ENCODE results near the gene CALCOCO2. TPM values are rescaled to one million over a fixed set of nuclear protein-coding genes. Genes with fewer than 3 reads are reported as not detected.
"Not testable (repeated sequence)": the region's sequence is repeated elsewhere in the genome, so short reads cannot be mapped to it uniquely, and the experiment has no call there.

The CALCOCO2 gene
- total and polyA plus RNA-seq, 4 donors, result 23.0 to 64.9 (median 44.0) TPM

- no peaks in the 10 kb centered on the region for H3K36me3 ChIP-seq (ENCODE audit: control insufficient read depth in 4 of 4, insufficient read depth in 3 of 4, low read depth in 1 of 4, low read length in 3 of 4)
- TF ChIP-seq TAF1 (conservative IDR thresholded peaks at IDR 0.05), result no peak
- no peak for TF ChIP-seq GABPA (IDR thresholded peaks at IDR 0.05 in 1 of 2, conservative IDR thresholded peaks at IDR 0.05 in 1 of 2)
- no peak for TF ChIP-seq FOXA1 (IDR thresholded peaks at IDR 0.05)
- TF ChIP-seq SP1 (IDR thresholded peaks at IDR 0.05), result no peak
- no peak for TF ChIP-seq MAX (IDR thresholded peaks at IDR 0.05)
- TF ChIP-seq CTCF (IDR thresholded peaks at IDR 0.05; ENCODE audit: low read depth, low read length, missing input control), result no peak
- no peak for TF ChIP-seq FOXA2 (IDR thresholded peaks at IDR 0.05)
- no peak for TF ChIP-seq ATF3 (IDR thresholded peaks at IDR 0.05)
- TF ChIP-seq HNF4A (conservative IDR thresholded peaks at IDR 0.05), result no peak
- no peaks in the 10 kb centered on the region for H3K27me3 ChIP-seq (ENCODE audit: control insufficient read depth in 4 of 4, insufficient read depth in 4 of 4, low read length in 3 of 4)
- no peak for DNase-seq (ENCODE audit: low spot score)
- no peak overlapping the region for H3K9ac ChIP-seq (ENCODE audit: low read depth in 1 of 2, low read length in 2 of 2)
- no peaks in the 10 kb centered on the region for H3K9me3 ChIP-seq (ENCODE audit: control insufficient read depth in 4 of 4, low read length in 3 of 4)
- H3K4me1 ChIP-seq (ENCODE audit: control insufficient read depth in 4 of 4, insufficient read depth in 4 of 4, low read length in 3 of 4), result peaks cover 0 to 15% (median 9%) of the 10 kb centered on the region in 4 donors
- no peak overlapping the region for H3K4me3 ChIP-seq (ENCODE audit: low read depth in 1 of 3, low read length in 3 of 3)
- WGBS, result 64% methylated on average over 9 of the region's 9 CpGs
- no peak overlapping the region for H3K27ac ChIP-seq (ENCODE audit: low read depth in 1 of 2, low read length in 2 of 2)
These were observed 12.4 kb upstream of the CALCOCO2 start for GRCh38 chr17:48818361-48818841.

GRCh38 chr17:48819466-48819865, 11.4 kb upstream of the CALCOCO2 start:
- WGBS, result 90% methylated on average over 11 of the region's 11 CpGs
- H3K36me3 ChIP-seq (ENCODE audit: control insufficient read depth in 4 of 4, insufficient read depth in 3 of 4, low read depth in 1 of 4, low read length in 3 of 4), result no peaks in the 10 kb centered on the region
- no peak overlapping the region for H3K4me3 ChIP-seq (ENCODE audit: low read depth in 1 of 3, low read length in 3 of 3)
- H3K27me3 ChIP-seq (ENCODE audit: control insufficient read depth in 4 of 4, insufficient read depth in 4 of 4, low read length in 3 of 4), result no peaks in the 10 kb centered on the region
- H3K27ac ChIP-seq (ENCODE audit: low read depth in 1 of 2, low read length in 2 of 2), result no peak overlapping the region
- H3K9me3 ChIP-seq (ENCODE audit: control insufficient read depth in 4 of 4, low read length in 3 of 4), result no peaks in the 10 kb centered on the region
- DNase-seq (ENCODE audit: low spot score), result no peak
- H3K4me1 ChIP-seq (ENCODE audit: control insufficient read depth in 4 of 4, insufficient read depth in 4 of 4, low read length in 3 of 4), result peaks cover 0 to 13% (median 9%) of the 10 kb centered on the region in 4 donors
- H3K9ac ChIP-seq (ENCODE audit: low read depth in 1 of 2, low read length in 2 of 2), result no peak overlapping the region
- no peak for TF ChIP-seq SP1 (IDR thresholded peaks at IDR 0.05)
- TF ChIP-seq HNF4G (IDR thresholded peaks at IDR 0.05), result no peak
- no peak for TF ChIP-seq REST (IDR thresholded peaks at IDR 0.05)
- TF ChIP-seq ATF3 (IDR thresholded peaks at IDR 0.05), result no peak
- TF ChIP-seq FOXA2 (IDR thresholded peaks at IDR 0.05), result no peak
- no peak for TF ChIP-seq HNF4A (conservative IDR thresholded peaks at IDR 0.05)
- no peak for TF ChIP-seq MAX (IDR thresholded peaks at IDR 0.05)

GRCh38 chr17:48820936-48821335, 9.9 kb upstream of the CALCOCO2 start:
- H3K9ac ChIP-seq (ENCODE audit: low read depth in 1 of 2, low read length in 2 of 2); H3K36me3 ChIP-seq (ENCODE audit: control insufficient read depth in 4 of 4, insufficient read depth in 3 of 4, low read depth in 1 of 4, low read length in 3 of 4); H3K4me3 ChIP-seq (ENCODE audit: low read depth in 1 of 3, low read length in 3 of 3); DNase-seq (ENCODE audit: low spot score); H3K27ac ChIP-seq (ENCODE audit: low read depth in 1 of 2, low read length in 2 of 2); H3K27me3 ChIP-seq (ENCODE audit: control insufficient read depth in 4 of 4, insufficient read depth in 4 of 4, low read length in 3 of 4); H3K9me3 ChIP-seq (ENCODE audit: control insufficient read depth in 4 of 4, low read length in 3 of 4): not testable (repeated sequence)
- H3K4me1 ChIP-seq (ENCODE audit: control insufficient read depth in 4 of 4, insufficient read depth in 4 of 4, low read length in 3 of 4), result peaks cover 0 to 12% (median 9%) of the 10 kb centered on the region in 4 donors
- WGBS, result 81% methylated on average over 6 of the region's 6 CpGs

All from liver (tissue), 9 donors.